H9 (cell line): ENCODE measurements around the gene PTPRS. TPM values are rescaled to one million over a fixed set of nuclear protein-coding genes. Genes with fewer than 3 reads are reported as not detected.

ENCODE experiments used
- DNase-seq: peaks from one replicate; pipeline ENCODE4 v3.0.0-alpha.2; 2017
- H2AFZ ChIP-seq: one replicate; pipeline ENCODE4 v1.6.1; 2013; ENCODE audit warnings: mild to moderate bottlenecking, low read length, control low read depth, moderate library complexity
- H2AK5ac ChIP-seq: 2 replicates; pipeline ENCODE4 v1.6.1; 2013; ENCODE audit warnings: low read length, control low read depth, mixed read lengths; ENCODE audit not compliant: insufficient read length
- H2BK120ac ChIP-seq: one replicate; pipeline ENCODE4 v1.6.1; 2013; ENCODE audit warnings: low read depth, mild to moderate bottlenecking, low read length, control low read depth, inconsistent platforms; ENCODE audit not compliant: poor library complexity, severe bottlenecking
- H2BK12ac ChIP-seq: 2 replicates; pipeline ENCODE4 v1.6.1; 2013; ENCODE audit warnings: low read length, control low read depth, mixed read lengths, low read depth; ENCODE audit not compliant: insufficient read length
- H2BK15ac ChIP-seq: 2 replicates; pipeline ENCODE4 v1.6.1; 2013; ENCODE audit warnings: low read depth, low read length, control low read depth
- H2BK20ac ChIP-seq: one replicate; pipeline ENCODE4 v1.6.1; 2013; ENCODE audit warnings: low read depth, mild to moderate bottlenecking, low read length, control low read depth, inconsistent platforms; ENCODE audit not compliant: poor library complexity, severe bottlenecking
- H2BK5ac ChIP-seq: 2 replicates; pipeline ENCODE4 v1.6.1; 2013; ENCODE audit warnings: low read length, control low read depth, mixed read lengths; ENCODE audit not compliant: insufficient read length
- H3K14ac ChIP-seq: 2 replicates; pipeline ENCODE4 v1.6.1; 2013; ENCODE audit warnings: low read length, control low read depth; ENCODE audit not compliant: insufficient read depth
- H3K18ac ChIP-seq: 2 replicates; pipeline ENCODE4 v1.6.1; 2013; ENCODE audit warnings: low read depth, mild to moderate bottlenecking, mixed read lengths, low read length, control low read depth; ENCODE audit not compliant: insufficient read length
- H3K23ac ChIP-seq: 2 replicates; pipeline ENCODE4 v1.6.1; 2013; ENCODE audit warnings: low read length, control low read depth, mixed read lengths, low read depth; ENCODE audit not compliant: insufficient read length
- H3K23me2 ChIP-seq: 2 replicates; pipeline ENCODE4 v1.6.1; 2013; ENCODE audit warnings: low read depth, mild to moderate bottlenecking, mixed read lengths, low read length, control low read depth; ENCODE audit not compliant: insufficient read length, poor library complexity, severe bottlenecking
- H3K27ac ChIP-seq: 2 replicates; pipeline ENCODE4 v1.5.1; 2013; ENCODE audit warnings: low read length, control low read depth, mixed read lengths, low read depth; ENCODE audit not compliant: insufficient read length
- H3K27me3 ChIP-seq: 2 replicates; pipeline ENCODE4 v1.6.1; 2013; ENCODE audit warnings: low read length, control low read depth, inconsistent platforms; ENCODE audit not compliant: insufficient read depth
- H3K4ac ChIP-seq: 2 replicates; pipeline ENCODE4 v1.6.1; 2013; ENCODE audit warnings: low read depth, mild to moderate bottlenecking, control low read depth, inconsistent platforms, low read length, moderate library complexity
- H3K4me1 ChIP-seq: 2 replicates; pipeline ENCODE4 v1.6.1; 2013; ENCODE audit warnings: low read length, control low read depth, inconsistent platforms; ENCODE audit not compliant: insufficient read depth
- H3K4me2 ChIP-seq: 2 replicates; pipeline ENCODE4 v1.6.1; 2013; ENCODE audit warnings: low read length, control low read depth, mixed read lengths; ENCODE audit not compliant: insufficient read length, insufficient read depth
- H3K56ac ChIP-seq: 2 replicates; pipeline ENCODE4 v1.6.1; 2013; ENCODE audit warnings: low read depth, mild to moderate bottlenecking, mixed read lengths, low read length, control low read depth; ENCODE audit not compliant: insufficient read length
- H3K79me1 ChIP-seq: 2 replicates; pipeline ENCODE4 v1.6.1; 2013; ENCODE audit warnings: low read depth, mild to moderate bottlenecking, moderate library complexity, low read length, control low read depth, inconsistent platforms; ENCODE audit not compliant: insufficient read depth, poor library complexity, severe bottlenecking
- H3K79me2 ChIP-seq: 2 replicates; pipeline ENCODE4 v1.6.1; 2013; ENCODE audit warnings: low read length, control low read depth, inconsistent platforms; ENCODE audit not compliant: insufficient read depth
- H3K9ac ChIP-seq: 2 replicates; pipeline ENCODE4 v1.6.1; 2013; ENCODE audit warnings: low read length, control low read depth, mixed read lengths; ENCODE audit not compliant: insufficient read length; ENCODE audit errors: extremely low read depth
- H3K9me3 ChIP-seq: one replicate; pipeline ENCODE4 v1.6.1; 2013; ENCODE audit warnings: low read depth, low read length, inconsistent platforms; ENCODE audit not compliant: control insufficient read depth
- H3T11ph ChIP-seq: one replicate; pipeline ENCODE4 v1.6.1; 2013; ENCODE audit warnings: mild to moderate bottlenecking, low read length, control low read depth, inconsistent platforms
- H4K20me1 ChIP-seq: one replicate; pipeline ENCODE4 v1.6.1; 2013; ENCODE audit not compliant: control insufficient read depth, insufficient read length, insufficient read depth
- H4K5ac ChIP-seq: 2 replicates; pipeline ENCODE4 v1.6.1; 2013; ENCODE audit warnings: low read depth, mild to moderate bottlenecking, mixed read lengths, low read length, control low read depth; ENCODE audit not compliant: insufficient read length
- H4K8ac ChIP-seq: replicated peaks from 2 replicates; pipeline ENCODE4 v1.6.1; 2013; ENCODE audit warnings: low read length, control low read depth, mixed read lengths, low read depth; ENCODE audit not compliant: insufficient read length
- H4K91ac ChIP-seq: 2 replicates; pipeline ENCODE4 v1.6.1; 2013; ENCODE audit warnings: low read depth, mild to moderate bottlenecking, moderate library complexity, mixed read lengths, low read length, control low read depth; ENCODE audit not compliant: insufficient read length
- H3K27ac Mint-ChIP-seq, 3 experiments: 2 replicates in 2 of 3; 3 replicates in 1 of 3; pipeline ENCODE4 v1.8.0; 2020 to 2021; ENCODE audit warnings: mixed read lengths in 3 of 3, mild to moderate bottlenecking in 1 of 3, moderate library complexity in 1 of 3
- H3K27me3 Mint-ChIP-seq: 2 replicates; pipeline ENCODE4 v1.8.0; 2021; ENCODE audit warnings: low read depth, mild to moderate bottlenecking, moderate library complexity, mixed read lengths
- H3K36me3 Mint-ChIP-seq, 3 experiments: 2 replicates in 2 of 3; 3 replicates in 1 of 3; pipeline ENCODE4 v1.8.0; 2020 to 2021; ENCODE audit warnings: low read depth in 3 of 3, mixed read lengths in 3 of 3; ENCODE audit not compliant: insufficient read depth in 1 of 3
- H3K4me1 Mint-ChIP-seq, 2 experiments: 2 replicates each; pipeline ENCODE4 v1.8.0; 2020; ENCODE audit warnings: mixed read lengths in 2 of 2
- H3K4me3 Mint-ChIP-seq, 2 experiments: 2 replicates in 1 of 2; 3 replicates in 1 of 2; pipeline ENCODE4 v1.8.0; 2020 to 2021; ENCODE audit warnings: mild to moderate bottlenecking in 2 of 2, mixed read lengths in 2 of 2, moderate library complexity in 1 of 2
- H3K9me3 Mint-ChIP-seq, 2 experiments: 2 replicates in 1 of 2; 3 replicates in 1 of 2; pipeline ENCODE4 v1.8.0; 2020; ENCODE audit warnings: mild to moderate bottlenecking in 2 of 2, mixed read lengths in 2 of 2, moderate library complexity in 1 of 2
- CTCF ChIP-seq: fragments of 200-600 bp; sonication (generic); conservative IDR thresholded peaks from 3 replicates; pipeline ENCODE4 v1.8.0; 2021; ENCODE audit warnings: antibody characterized with exemption, mild to moderate bottlenecking
- WGBS: extraction: QIAGEN DNeasy Blood & Tissue Kit; methylation state at CpG from one replicate; pipeline ENCODE4 v1.1.7; 2013; ENCODE audit warnings: missing lambda C conversion rate, low lambda C conversion rate, mixed read lengths; ENCODE audit not compliant: insufficient read length; ENCODE audit errors: extremely low coverage; 5-methylcytosine and 5-hydroxymethylcytosine counted together
- total RNA-seq: library from RNA; stranded (reverse); gene quantifications from 2 replicates; pipeline ENCODE4 v1.2.1, GENCODE V29; 2021

The PTPRS gene
- total RNA-seq, 1 experiment from 2014 or later: 186 TPM

GRCh38 chr19:5343848-5344247, 3.2 kb upstream of the PTPRS start:
- peaks cover 11 to 14% of the 10 kb centered on the region in 2 experiments for H3K4me1 Mint-ChIP-seq
- H3K4me3 Mint-ChIP-seq: no peak overlapping the region
- no peak overlapping the region for H3K27ac ChIP-seq
- H2BK12ac ChIP-seq: no peak overlapping the region
- H3K27me3 ChIP-seq: peaks cover 6% of the 10 kb centered on the region
- H2BK15ac ChIP-seq: no peak overlapping the region
- H3K9ac ChIP-seq: no peak overlapping the region
- TF ChIP-seq CTCF: no peak
- no peak overlapping the region for H3K27ac Mint-ChIP-seq
- no peaks in the 10 kb centered on the region for H3K9me3 ChIP-seq
- no peaks in the 10 kb centered on the region for H3K79me1 ChIP-seq
- H2BK5ac ChIP-seq: no peak overlapping the region
- no peak overlapping the region for H3K56ac ChIP-seq
- H4K20me1 ChIP-seq: no peaks in the 10 kb centered on the region
- H3K23ac ChIP-seq: no peak overlapping the region
- H2AK5ac ChIP-seq: no peak overlapping the region
- H4K8ac ChIP-seq: no peak overlapping the region
- H3K4me1 ChIP-seq: no peaks in the 10 kb centered on the region
- H2BK120ac ChIP-seq: no peak overlapping the region
- no CpG with 5 or more reads among the region's 9 CpGs for WGBS
- H3K4me2 ChIP-seq: no peak overlapping the region
- H3K36me3 Mint-ChIP-seq: peaks cover 0 to 6% (median 0%) of the 10 kb centered on the region in 3 experiments; a peak in 2 of 7 replicates
- no peak overlapping the region for H4K91ac ChIP-seq
- H4K5ac ChIP-seq: no peak overlapping the region
- DNase-seq: no peak
- no peak overlapping the region for H3K14ac ChIP-seq
- H3K18ac ChIP-seq: no peak overlapping the region
- no peak overlapping the region for H2BK20ac ChIP-seq
- peaks cover 67% of the 10 kb centered on the region for H3K27me3 Mint-ChIP-seq
- peaks cover 7% of the 10 kb centered on the region for H3K23me2 ChIP-seq
- H3K4ac ChIP-seq: no peak overlapping the region
- peaks cover 7 to 11% of the 10 kb centered on the region in 2 experiments for H3K9me3 Mint-ChIP-seq
- no peak overlapping the region for H2AFZ ChIP-seq
- peaks cover 3% of the 10 kb centered on the region; the same call in 1 of the 2 replicates for H3K79me2 ChIP-seq
- no peak overlapping the region for H3T11ph ChIP-seq
